ENCODE results near the gene RAB34. TPM values are rescaled to one million over a fixed set of nuclear protein-coding genes. Genes with fewer than 3 reads are reported as not detected.

Gene RAB34
- total RNA-seq, 2 donors from 2014 or later = 165 to 181 TPM

DNA sequence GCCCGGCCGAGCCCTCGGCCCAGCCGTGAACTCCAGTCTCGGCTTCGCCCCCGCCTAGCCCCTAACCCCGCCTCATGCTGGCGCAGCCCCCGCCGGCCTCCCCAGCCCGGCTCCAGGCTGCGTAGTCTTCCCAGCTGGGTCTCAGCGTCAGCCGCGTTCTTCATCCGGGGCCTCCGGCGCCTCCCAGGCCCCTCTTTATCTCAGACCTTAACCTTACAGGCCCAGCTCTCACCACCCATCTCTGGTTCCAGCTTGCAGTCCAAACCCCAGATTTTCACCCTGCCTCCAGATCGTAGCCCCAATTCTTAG, 6.0 kb downstream of the RAB34 start, which contains the start of gene PROCA1:
Gene PROCA1, minus strand, starts transcription at position 166 of the 309 bp plus-strand sequence. CDS start 228 bp downstream, outside the sequence.
- intact Hi-C loops (cut with DNase I) = loop anchor here (5.0 kb wide), 1 partner anchor 49 kb away; the partner anchor contains the start of genes SDF2 and SUPT6H

DNA sequence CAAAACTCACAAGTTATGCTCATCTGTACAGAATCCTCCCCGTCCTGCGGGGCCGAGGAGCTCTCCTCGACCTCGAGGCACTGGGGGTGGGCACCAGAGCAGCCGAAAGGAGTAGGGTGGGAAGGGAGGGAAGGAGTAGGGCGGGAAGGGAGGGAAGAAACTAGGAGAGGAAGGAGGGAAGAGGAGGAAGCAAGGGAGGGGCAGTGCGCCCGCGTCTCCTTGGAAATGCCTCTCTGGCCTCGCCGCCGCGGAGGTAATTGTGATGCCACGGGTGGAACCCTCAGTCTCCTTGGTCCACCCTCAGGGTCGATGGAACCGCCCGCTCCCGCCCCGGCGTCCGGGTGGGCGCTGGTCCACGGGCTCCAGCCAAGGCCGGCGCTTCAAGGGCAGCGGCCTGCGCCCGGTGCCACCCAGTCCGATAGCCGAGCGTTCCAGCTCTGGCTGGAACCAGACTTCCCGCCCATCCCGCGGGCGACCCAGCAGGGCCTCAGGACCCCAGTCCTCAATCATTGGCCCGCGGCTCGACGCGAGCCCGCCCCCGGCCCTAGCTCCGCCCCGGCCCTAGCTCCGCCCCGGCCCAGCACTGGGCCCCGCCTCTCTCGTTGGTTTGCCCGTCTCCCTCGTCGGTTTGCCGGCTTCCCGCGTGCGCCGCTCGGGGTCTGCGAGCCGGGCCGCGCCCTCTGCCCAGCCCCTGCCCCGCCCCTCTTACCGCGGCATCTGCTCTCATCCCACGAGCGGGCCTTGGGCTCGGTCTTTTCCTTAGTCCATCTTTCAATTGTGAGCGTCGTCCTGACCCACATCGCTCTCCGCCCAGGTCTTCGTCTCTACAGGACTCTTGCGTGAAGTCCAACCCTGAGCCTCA, 6.6 kb downstream of the RAB34 start:
- peak; percentile 80 for DNase-seq (ENCODE audit: low spot score)
- WGBS = under 1% methylated on average over 74 of the region's 74 CpGs
- Histone ChIP-seq H3K27me3 (replicated peaks; ENCODE audit: insufficient read depth) (no peaks in the 10 kb centered on the region), H3K4me3 (peak overlapping the region; percentile 42 to 53), H3K9me3 (no peaks in the 10 kb centered on the region), H3K36me3 (peaks cover 0 to 10% of the 10 kb centered on the region in 2 donors), H3K4me1 (replicated peaks) (no peaks in the 10 kb centered on the region), H3K27ac (peak overlapping the region; percentile 85 to 93)
- TF ChIP-seq, protein P1, sequence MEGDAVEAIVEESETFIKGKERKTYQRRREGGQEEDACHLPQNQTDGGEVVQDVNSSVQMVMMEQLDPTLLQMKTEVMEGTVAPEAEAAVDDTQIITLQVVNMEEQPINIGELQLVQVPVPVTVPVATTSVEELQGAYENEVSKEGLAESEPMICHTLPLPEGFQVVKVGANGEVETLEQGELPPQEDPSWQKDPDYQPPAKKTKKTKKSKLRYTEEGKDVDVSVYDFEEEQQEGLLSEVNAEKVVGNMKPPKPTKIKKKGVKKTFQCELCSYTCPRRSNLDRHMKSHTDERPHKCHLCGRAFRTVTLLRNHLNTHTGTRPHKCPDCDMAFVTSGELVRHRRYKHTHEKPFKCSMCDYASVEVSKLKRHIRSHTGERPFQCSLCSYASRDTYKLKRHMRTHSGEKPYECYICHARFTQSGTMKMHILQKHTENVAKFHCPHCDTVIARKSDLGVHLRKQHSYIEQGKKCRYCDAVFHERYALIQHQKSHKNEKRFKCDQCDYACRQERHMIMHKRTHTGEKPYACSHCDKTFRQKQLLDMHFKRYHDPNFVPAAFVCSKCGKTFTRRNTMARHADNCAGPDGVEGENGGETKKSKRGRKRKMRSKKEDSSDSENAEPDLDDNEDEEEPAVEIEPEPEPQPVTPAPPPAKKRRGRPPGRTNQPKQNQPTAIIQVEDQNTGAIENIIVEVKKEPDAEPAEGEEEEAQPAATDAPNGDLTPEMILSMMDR (IDR thresholded peaks at IDR 0.05) = no peak
- peak; percentile 71 for TF ChIP-seq POLR2AphosphoS5 (IDR thresholded peaks at IDR 0.05)
- peak; percentile 86 for TF ChIP-seq POLR2A (IDR thresholded peaks at IDR 0.05)
- intact Hi-C loops (cut with DNase I) = loop anchor here (5.0 kb wide), 1 partner anchor 49 kb away; the partner anchor contains the start of genes SDF2 and SUPT6H

More for the DNA sequence above, 6.0 kb downstream of the RAB34 start, which contains the start of gene PROCA1:
- H3K27ac ChIP-seq = peak within 1 kb of the TSS; percentile 85 to 93
- peaks cover 0 to 10% of the 10 kb centered on the region in 2 donors for H3K36me3 ChIP-seq
- WGBS = 12% methylated on average over 18 of the region's 20 CpGs
- TF ChIP-seq POLR2A (IDR thresholded peaks at IDR 0.05) (no peak), POLR2AphosphoS5 (IDR thresholded peaks at IDR 0.05) (no peak)
- TF ChIP-seq, protein P1 (IDR thresholded peaks at IDR 0.05) = no peak
- peaks cover 5% of the 10 kb centered on the region for H3K4me1 ChIP-seq (replicated peaks)
- no peak for DNase-seq (ENCODE audit: low spot score)
- H3K27me3 ChIP-seq (replicated peaks; ENCODE audit: insufficient read depth) = no peaks in the 10 kb centered on the region
- H3K9me3 ChIP-seq = no peaks in the 10 kb centered on the region
- peak within 1 kb of the TSS; percentile 42 to 53 for H3K4me3 ChIP-seq

DNA sequence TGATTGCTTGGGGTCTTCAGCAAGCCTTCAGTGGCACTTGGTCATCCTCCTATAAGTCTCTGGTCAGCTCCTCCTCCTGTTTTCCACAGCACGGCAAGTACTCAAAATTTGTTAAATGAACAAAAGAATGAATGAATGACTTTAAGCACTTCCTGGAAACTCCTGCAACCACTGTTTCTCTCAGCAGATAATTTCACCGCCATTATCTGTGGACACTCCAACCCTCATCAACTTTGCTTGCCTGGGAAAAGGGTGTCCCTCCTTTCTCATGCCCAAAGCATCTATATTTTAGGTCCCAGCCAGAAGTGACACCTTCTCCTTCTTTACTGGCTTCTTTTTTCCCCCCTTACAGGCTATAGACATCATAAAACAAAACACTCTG, 10.3 kb downstream of the RAB34 start:
- Histone ChIP-seq H3K9me3 (no peaks in the 10 kb centered on the region), H3K4me1 (replicated peaks) (no peaks in the 10 kb centered on the region), H3K27me3 (replicated peaks; ENCODE audit: insufficient read depth) (no peaks in the 10 kb centered on the region), H3K36me3 (no peaks in the 10 kb centered on the region), H3K27ac (no peak overlapping the region), H3K4me3 (no peak overlapping the region)
- intact Hi-C loops (cut with DNase I) = no loop called here
- WGBS = 91% methylated on average over 2 of the region's 2 CpGs
- no peak for DNase-seq (ENCODE audit: low spot score)
- TF ChIP-seq POLR2A (IDR thresholded peaks at IDR 0.05) (no peak), POLR2AphosphoS5 (IDR thresholded peaks at IDR 0.05) (no peak)
- TF ChIP-seq, protein P1 (IDR thresholded peaks at IDR 0.05) = no peak

DNA sequence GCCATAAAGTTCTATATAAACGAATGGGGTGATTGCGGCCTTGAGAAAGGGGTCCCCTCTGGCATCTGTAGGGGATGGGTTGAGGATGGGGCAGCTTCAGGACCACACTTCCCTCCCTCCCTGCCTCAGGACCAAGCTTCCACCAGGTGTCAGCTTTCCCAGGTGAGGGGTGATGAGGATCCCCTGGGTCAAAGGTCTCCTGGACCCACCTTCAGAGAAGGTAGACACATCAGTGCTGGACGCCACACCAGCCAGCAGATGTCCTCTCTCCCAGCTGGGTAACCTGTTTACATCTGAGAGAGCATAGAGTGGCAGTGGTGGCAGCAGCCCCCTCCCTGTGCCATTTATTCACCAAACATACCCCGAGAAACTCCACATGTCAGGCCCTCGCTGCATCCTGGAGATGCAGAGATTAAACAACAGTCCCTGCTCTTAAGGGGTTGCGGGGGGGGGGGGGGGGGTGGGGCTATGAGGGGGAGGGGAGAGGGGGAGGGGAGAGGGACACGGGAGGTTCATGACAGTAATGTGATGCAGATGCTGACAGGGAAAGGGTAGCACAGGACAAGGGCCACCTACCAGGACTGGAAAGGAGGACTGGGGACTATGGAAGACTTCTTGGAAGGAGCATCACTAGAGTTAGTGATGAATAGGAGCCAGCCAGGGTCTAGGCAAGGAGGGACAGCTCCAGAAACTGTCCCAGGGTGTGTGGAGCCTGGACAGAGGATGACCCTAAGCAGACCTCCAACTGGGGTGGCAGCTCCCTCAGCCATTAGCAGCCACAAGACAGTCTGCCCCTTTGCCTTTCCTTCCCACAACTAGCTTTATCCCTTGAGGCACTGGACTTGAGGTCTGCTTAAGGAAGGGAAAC, 11.0 kb downstream of the RAB34 start:
- Histone ChIP-seq H3K27ac (no peak overlapping the region), H3K9me3 (no peaks in the 10 kb centered on the region), H3K36me3 (peaks cover 0 to 3% of the 10 kb centered on the region in 2 donors), H3K4me1 (replicated peaks) (no peaks in the 10 kb centered on the region), H3K4me3 (no peak overlapping the region), H3K27me3 (replicated peaks; ENCODE audit: insufficient read depth) (no peaks in the 10 kb centered on the region)
- no peak for DNase-seq (ENCODE audit: low spot score)
- intact Hi-C loops (cut with DNase I) = no loop called here
- WGBS = 53% methylated on average over 7 of the region's 7 CpGs
- TF ChIP-seq POLR2AphosphoS5 (IDR thresholded peaks at IDR 0.05) (no peak), POLR2A (IDR thresholded peaks at IDR 0.05) (no peak)
- TF ChIP-seq, protein P1 (IDR thresholded peaks at IDR 0.05) = no peak
